ENCODE data around the gene GNG7. TPM values are rescaled to one million over a fixed set of nuclear protein-coding genes. Genes with fewer than 3 reads are reported as not detected.

GNG7 gene
- total RNA-seq, 1 donor, result 0.72 TPM

DNA sequence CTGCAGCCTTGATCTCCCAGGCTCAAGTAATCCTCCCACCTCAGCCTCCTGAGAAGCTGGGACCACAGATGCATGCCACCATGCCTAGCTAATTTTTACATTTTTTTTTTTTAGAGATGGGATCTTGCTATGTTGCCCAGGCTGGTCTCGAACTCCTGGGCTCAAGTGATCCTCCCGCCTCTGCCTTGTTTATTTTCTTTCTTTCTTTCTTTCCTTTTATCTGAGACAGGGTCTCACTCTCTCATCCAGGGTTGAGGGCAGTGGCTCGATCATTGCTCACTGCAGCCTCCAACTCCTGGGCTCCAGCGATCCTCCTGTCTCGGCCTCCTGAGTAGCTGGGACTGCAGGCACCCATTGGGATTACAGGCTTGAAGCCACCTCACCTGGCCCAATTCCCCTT is 3.8 kb upstream of the GNG7 start:
- Histone ChIP-seq H3K36me3 (ENCODE audit: insufficient read depth, low read length) (no peaks in the 10 kb centered on the region), H3K79me2 (ENCODE audit: insufficient read depth, low read length) (no peaks in the 10 kb centered on the region), H3K4me1 (ENCODE audit: insufficient read depth, low read length) (peaks cover 4% of the 10 kb centered on the region), H3K9me3 (ENCODE audit: low read depth, low read length) (no peaks in the 10 kb centered on the region), H3K27me3 (ENCODE audit: insufficient read depth, low read length) (peaks cover 14% of the 10 kb centered on the region), H4K20me1 (ENCODE audit: insufficient read depth, low read length) (no peaks in the 10 kb centered on the region), H3K4me3 (ENCODE audit: insufficient read depth, low read length) (no peak overlapping the region), H2AFZ (ENCODE audit: low read length) (no peak overlapping the region), H3K4me2 (ENCODE audit: insufficient read depth, low read length) (no peak overlapping the region), H3K27ac (ENCODE audit: low read depth, low read length) (no peak overlapping the region)
- TF ChIP-seq CTCF (IDR thresholded peaks at IDR 0.05; ENCODE audit: extremely low read depth, low read depth, low read length), result no peak
- DNase-seq (ENCODE audit: insufficient read length, low spot score, missing footprints), result no peak

DNA sequence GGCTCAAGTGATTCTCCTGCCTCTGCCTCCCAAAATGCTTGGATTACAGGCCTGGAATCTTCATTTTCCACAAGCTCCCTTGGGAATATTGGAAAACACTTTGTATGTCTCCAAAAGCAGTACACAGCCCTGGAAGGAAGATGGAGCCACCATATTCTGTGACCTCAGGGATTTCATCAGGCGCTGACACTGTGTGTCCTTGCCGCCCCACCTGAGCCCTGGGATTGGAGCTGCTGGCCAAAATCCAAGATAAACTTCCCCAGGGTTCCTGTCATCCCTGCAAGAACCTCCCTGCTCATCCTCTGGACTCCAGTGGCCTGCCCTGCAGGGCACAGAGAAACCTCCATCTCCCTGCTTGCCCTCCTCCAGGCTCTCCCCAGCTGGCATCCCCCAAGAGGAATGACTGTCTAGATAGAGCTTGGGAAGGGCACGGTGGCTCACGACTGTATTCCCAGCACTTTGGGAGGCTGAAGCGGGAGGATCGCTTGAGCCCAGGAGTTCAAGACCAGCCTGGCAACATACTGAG is 1.3 kb upstream of the GNG7 start:
- Histone ChIP-seq H3K36me3 (ENCODE audit: insufficient read depth, low read length) (no peaks in the 10 kb centered on the region), H4K20me1 (ENCODE audit: insufficient read depth, low read length) (no peaks in the 10 kb centered on the region), H3K4me3 (ENCODE audit: insufficient read depth, low read length) (no peak overlapping the region), H3K4me2 (ENCODE audit: insufficient read depth, low read length) (no peak overlapping the region), H3K27me3 (ENCODE audit: insufficient read depth, low read length) (peaks cover 21% of the 10 kb centered on the region), H3K4me1 (ENCODE audit: insufficient read depth, low read length) (no peaks in the 10 kb centered on the region), H3K79me2 (ENCODE audit: insufficient read depth, low read length) (no peaks in the 10 kb centered on the region), H2AFZ (ENCODE audit: low read length) (no peak overlapping the region), H3K9me3 (ENCODE audit: low read depth, low read length) (no peaks in the 10 kb centered on the region), H3K27ac (ENCODE audit: low read depth, low read length) (no peak overlapping the region)
- peak; percentile 47 for DNase-seq (ENCODE audit: insufficient read length, low spot score, missing footprints)
- no peak for TF ChIP-seq CTCF (IDR thresholded peaks at IDR 0.05; ENCODE audit: extremely low read depth, low read depth, low read length)

GRCh38 chr19:2703077-2703437 is 563 bp upstream of the GNG7 start:
- Histone ChIP-seq H4K20me1 (ENCODE audit: insufficient read depth, low read length) (no peaks in the 10 kb centered on the region), H3K9me3 (ENCODE audit: low read depth, low read length) (no peaks in the 10 kb centered on the region), H3K36me3 (ENCODE audit: insufficient read depth, low read length) (no peaks in the 10 kb centered on the region), H2AFZ (ENCODE audit: low read length) (no peak overlapping the region), H3K4me3 (ENCODE audit: insufficient read depth, low read length) (no peak overlapping the region), H3K4me1 (ENCODE audit: insufficient read depth, low read length) (no peaks in the 10 kb centered on the region), H3K4me2 (ENCODE audit: insufficient read depth, low read length) (no peak overlapping the region), H3K27me3 (ENCODE audit: insufficient read depth, low read length) (peaks cover 21% of the 10 kb centered on the region), H3K27ac (ENCODE audit: low read depth, low read length) (no peak overlapping the region), H3K79me2 (ENCODE audit: insufficient read depth, low read length) (no peaks in the 10 kb centered on the region)
- TF ChIP-seq CTCF (IDR thresholded peaks at IDR 0.05; ENCODE audit: extremely low read depth, low read depth, low read length), result no peak
- DNase-seq (ENCODE audit: insufficient read length, low spot score, missing footprints), result no peak

GRCh38 chr19:2701361-2702169 is 929 bp downstream of the GNG7 start:
- DNase-seq (ENCODE audit: insufficient read length, low spot score, missing footprints), result peak; percentile 91
- no peak overlapping the region for H3K4me3 ChIP-seq (ENCODE audit: insufficient read depth, low read length)
- H4K20me1 ChIP-seq (ENCODE audit: insufficient read depth, low read length), result no peaks in the 10 kb centered on the region
- no peaks in the 10 kb centered on the region for H3K36me3 ChIP-seq (ENCODE audit: insufficient read depth, low read length)
- H3K4me1 ChIP-seq (ENCODE audit: insufficient read depth, low read length), result no peaks in the 10 kb centered on the region
- no peaks in the 10 kb centered on the region for H3K9me3 ChIP-seq (ENCODE audit: low read depth, low read length)
- H2AFZ ChIP-seq (ENCODE audit: low read length), result no peak overlapping the region
- H3K4me2 ChIP-seq (ENCODE audit: insufficient read depth, low read length), result no peak overlapping the region
- no peak for TF ChIP-seq CTCF (IDR thresholded peaks at IDR 0.05; ENCODE audit: extremely low read depth, low read depth, low read length)
- peaks cover 21% of the 10 kb centered on the region for H3K27me3 ChIP-seq (ENCODE audit: insufficient read depth, low read length)
- no peak overlapping the region for H3K27ac ChIP-seq (ENCODE audit: low read depth, low read length)
- no peaks in the 10 kb centered on the region for H3K79me2 ChIP-seq (ENCODE audit: insufficient read depth, low read length)

All from osteoblast (primary cell).